BLaER1 (cell line): ENCODE results near the gene GPLD1.

Source experiments
- H3K27ac ChIP-seq: shearing (Covaris generic); formaldehyde crosslinking; 2 replicates; pipeline ENCODE4 v1.8.1; 2022
- H3K27me3 ChIP-seq: shearing (Covaris generic); formaldehyde crosslinking; 2 replicates; pipeline ENCODE4 v1.8.1; 2022
- H3K36me3 ChIP-seq: shearing (Covaris generic); formaldehyde crosslinking; 2 replicates; pipeline ENCODE4 v1.8.1; 2022
- H3K4me1 ChIP-seq: shearing (Covaris generic); formaldehyde crosslinking; 2 replicates; pipeline ENCODE4 v1.8.1; 2022
- H3K4me2 ChIP-seq: shearing (Covaris generic); formaldehyde crosslinking; 2 replicates; pipeline ENCODE4 v1.8.1; 2022
- H3K4me3 ChIP-seq: shearing (Covaris generic); formaldehyde crosslinking; 2 replicates; pipeline ENCODE4 v1.8.1; 2022
- H3K9ac ChIP-seq: shearing (Covaris generic); formaldehyde crosslinking; 2 replicates; pipeline ENCODE4 v1.8.1; 2022
- H3K9me3 ChIP-seq: shearing (Covaris generic); formaldehyde crosslinking; 2 replicates; pipeline ENCODE4 v1.8.1; 2022
- H4K20me1 ChIP-seq: shearing (Covaris generic); formaldehyde crosslinking; 2 replicates; pipeline ENCODE4 v1.8.1; 2022
- Cebpa-rat ChIP-seq: shearing (Covaris generic); IDR thresholded peaks from 2 replicates; pipeline ENCODE4 v1.8.1; 2022

The GPLD1 gene

DNA sequence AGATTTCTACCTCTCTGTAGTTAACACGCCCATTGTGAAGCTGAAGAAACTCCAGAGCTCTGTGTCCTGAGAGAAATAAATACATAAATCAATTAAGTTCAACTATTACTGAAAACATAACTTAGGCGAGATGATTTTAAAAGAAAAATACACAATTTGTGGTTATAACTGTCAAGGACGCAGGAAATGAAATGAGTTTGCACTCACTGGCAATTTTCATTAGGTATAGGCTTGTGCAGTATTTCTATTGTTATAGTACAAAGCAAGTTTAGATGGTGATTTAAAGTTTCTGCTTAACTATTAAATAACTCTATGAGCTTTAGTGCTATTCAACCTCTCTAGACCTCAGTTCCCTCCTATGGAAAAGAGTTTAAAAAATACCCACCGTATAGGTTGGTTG, 3.3 kb downstream of the GPLD1 start:
- TF ChIP-seq Cebpa-rat: no peak
- Histone ChIP-seq H3K9me3 (no peaks in the 10 kb centered on the region), H3K9ac (no peak overlapping the region), H3K27me3 (no peaks in the 10 kb centered on the region), H3K4me3 (no peak overlapping the region), H3K4me1 (no peaks in the 10 kb centered on the region), H3K27ac (no peak overlapping the region), H3K4me2 (no peak overlapping the region), H3K36me3 (no peaks in the 10 kb centered on the region), H4K20me1 (no peaks in the 10 kb centered on the region)

DNA sequence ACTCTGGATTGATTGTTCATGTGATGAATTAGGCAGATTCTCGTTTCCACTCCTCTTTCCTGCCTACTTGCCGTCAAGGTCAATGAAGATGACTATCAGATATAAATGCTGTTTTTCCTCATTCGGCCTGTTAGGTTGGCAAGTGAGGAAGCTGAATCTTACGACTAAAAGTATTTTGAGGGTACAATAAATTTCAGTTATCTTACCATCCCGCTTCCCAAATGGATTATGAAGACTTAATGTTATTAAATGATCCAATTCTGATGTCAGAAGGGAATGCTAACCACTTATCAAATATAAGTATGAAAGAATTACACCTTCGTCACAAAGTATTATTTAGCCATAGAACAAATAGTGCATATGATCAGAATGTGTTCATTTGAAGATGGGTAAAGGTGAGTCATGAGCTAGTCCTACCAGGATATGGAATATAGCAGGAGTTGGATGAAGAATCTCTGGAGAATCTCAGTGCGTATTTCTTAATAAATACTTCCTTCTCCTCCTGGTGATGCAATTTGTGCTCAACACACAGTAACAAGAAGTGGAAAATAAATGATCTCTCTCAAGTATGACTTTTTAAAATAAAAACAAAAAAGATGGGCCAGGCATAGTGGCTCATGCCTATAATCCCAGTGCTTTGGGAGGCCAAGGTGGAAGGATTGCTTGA, 4.6 kb downstream of the GPLD1 start:
- no peaks in the 10 kb centered on the region for H4K20me1 ChIP-seq
- H3K36me3 ChIP-seq: no peaks in the 10 kb centered on the region
- H3K4me1 ChIP-seq: no peaks in the 10 kb centered on the region
- TF ChIP-seq Cebpa-rat: no peak
- H3K9me3 ChIP-seq: no peaks in the 10 kb centered on the region
- H3K27ac ChIP-seq: no peak overlapping the region
- H3K4me3 ChIP-seq: no peak overlapping the region
- H3K4me2 ChIP-seq: no peak overlapping the region
- H3K9ac ChIP-seq: no peak overlapping the region
- no peaks in the 10 kb centered on the region for H3K27me3 ChIP-seq

DNA sequence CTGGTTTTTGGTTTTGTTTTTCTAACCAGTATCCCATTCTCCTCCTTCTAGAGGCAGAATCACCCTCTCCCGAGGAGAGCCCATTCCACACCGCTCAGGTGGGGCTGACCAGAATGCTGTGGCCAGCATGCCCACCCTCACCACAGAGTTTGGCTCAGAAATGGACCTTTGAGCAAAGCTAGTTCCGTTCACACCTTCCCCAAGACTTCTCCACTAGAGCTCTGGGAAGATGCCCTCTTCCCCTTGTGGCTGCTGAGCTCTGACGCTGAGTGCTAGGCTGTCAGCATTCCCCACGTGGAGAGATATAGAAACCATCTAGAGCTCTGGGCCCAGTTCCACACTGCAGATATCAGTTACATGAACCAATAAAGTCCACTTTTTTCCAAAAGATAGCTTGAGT, 7.9 kb downstream of the GPLD1 start:
- no peaks in the 10 kb centered on the region for H3K9me3 ChIP-seq
- no peaks in the 10 kb centered on the region for H3K27me3 ChIP-seq
- no peak for TF ChIP-seq Cebpa-rat
- H3K4me2 ChIP-seq: no peak overlapping the region
- H3K4me1 ChIP-seq: no peaks in the 10 kb centered on the region
- no peak overlapping the region for H3K9ac ChIP-seq
- no peaks in the 10 kb centered on the region for H4K20me1 ChIP-seq
- H3K36me3 ChIP-seq: no peaks in the 10 kb centered on the region
- no peak overlapping the region for H3K27ac ChIP-seq
- H3K4me3 ChIP-seq: no peak overlapping the region

DNA sequence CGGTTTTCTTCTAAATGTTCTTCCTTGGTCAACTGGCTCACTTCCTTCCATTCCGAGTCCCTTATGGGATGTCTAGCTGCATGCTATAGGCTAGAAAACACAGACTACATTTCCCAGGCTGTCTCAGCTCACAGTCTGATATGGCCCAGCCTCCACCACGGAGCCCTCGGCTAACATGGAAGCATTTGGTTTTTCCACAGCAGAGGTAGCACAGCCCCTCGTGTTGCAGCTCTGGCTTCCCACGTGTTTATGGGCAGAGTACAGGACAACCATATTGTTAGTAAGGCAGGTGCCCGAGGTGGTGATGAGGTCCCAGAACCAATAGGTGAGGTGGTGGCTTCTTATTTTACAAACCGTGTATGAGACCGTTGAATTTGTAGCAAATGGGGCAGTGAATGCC, 8.7 kb downstream of the GPLD1 start:
- Histone ChIP-seq H3K4me3 (no peak overlapping the region), H3K27ac (no peak overlapping the region), H3K9me3 (no peaks in the 10 kb centered on the region), H3K27me3 (no peaks in the 10 kb centered on the region), H4K20me1 (no peaks in the 10 kb centered on the region), H3K4me1 (no peaks in the 10 kb centered on the region), H3K9ac (no peak overlapping the region), H3K4me2 (no peak overlapping the region), H3K36me3 (no peaks in the 10 kb centered on the region)
- TF ChIP-seq Cebpa-rat: no peak

DNA sequence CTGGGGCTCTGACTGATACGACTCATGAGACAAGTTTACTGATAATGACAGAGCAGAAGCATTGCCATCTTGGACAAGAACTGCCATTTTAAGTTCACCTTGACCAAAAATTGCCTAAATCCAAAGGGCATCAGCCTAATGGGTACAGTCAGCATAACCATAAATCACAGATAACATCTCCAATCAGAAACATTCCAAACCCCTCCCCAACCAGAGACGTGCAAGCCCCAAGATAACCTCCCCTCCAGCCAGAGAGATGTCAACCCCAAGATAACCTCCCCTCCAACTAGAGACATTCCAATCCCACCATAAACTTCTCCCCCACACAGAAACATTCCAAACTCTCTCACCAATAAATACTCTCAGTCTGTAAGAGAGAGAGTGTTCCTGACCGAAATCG, 10.5 kb downstream of the GPLD1 start:
- Histone ChIP-seq H4K20me1 (no peaks in the 10 kb centered on the region), H3K9ac (no peak overlapping the region), H3K4me2 (no peak overlapping the region), H3K27ac (no peak overlapping the region), H3K4me3 (no peak overlapping the region), H3K36me3 (no peaks in the 10 kb centered on the region), H3K9me3 (no peaks in the 10 kb centered on the region), H3K4me1 (no peaks in the 10 kb centered on the region), H3K27me3 (no peaks in the 10 kb centered on the region)
- TF ChIP-seq Cebpa-rat: no peak

DNA sequence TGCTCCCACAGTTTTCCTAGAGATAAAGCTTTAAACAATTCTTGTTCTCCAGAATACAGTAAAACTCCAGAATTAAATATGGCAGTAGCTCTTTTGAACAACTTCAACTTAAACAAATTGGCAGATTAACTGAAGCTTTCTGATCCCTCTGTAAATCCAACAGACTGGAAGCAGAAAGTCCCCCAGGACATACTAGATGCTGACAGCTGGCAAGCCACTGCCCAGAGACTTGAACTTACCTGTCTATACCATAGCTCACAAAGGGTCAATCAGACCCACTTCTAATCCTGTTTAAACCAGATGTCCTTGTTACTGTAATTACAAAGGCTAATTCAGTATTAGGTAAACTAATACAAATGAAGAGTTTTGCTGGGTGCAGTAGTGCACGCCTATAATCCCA, 12.3 kb downstream of the GPLD1 start:
- Histone ChIP-seq H3K4me3 (no peak overlapping the region), H3K4me1 (no peaks in the 10 kb centered on the region), H3K4me2 (no peak overlapping the region), H4K20me1 (no peaks in the 10 kb centered on the region), H3K27me3 (no peaks in the 10 kb centered on the region), H3K27ac (no peak overlapping the region), H3K9me3 (no peaks in the 10 kb centered on the region), H3K36me3 (no peaks in the 10 kb centered on the region), H3K9ac (no peak overlapping the region)
- no peak for TF ChIP-seq Cebpa-rat

DNA sequence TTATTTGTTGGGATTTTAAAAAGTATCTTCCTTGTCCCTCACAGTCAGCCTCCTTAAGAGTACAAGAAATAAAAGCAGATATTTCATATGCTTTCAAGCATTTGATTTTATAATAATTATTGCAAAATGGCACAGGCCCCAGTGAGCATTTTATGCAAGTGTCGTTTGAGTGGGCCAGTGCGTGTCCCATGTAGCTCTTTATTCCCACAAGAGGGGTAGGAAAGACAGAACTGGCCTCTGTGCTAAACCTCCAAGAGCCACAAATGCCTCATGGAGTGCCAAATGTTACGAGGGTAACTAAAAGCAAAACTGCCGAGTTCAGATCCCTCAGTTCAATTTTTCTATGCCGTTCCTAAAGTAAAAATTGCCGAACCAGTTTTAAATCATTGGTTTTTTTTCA, 12.7 kb downstream of the GPLD1 start:
- Histone ChIP-seq H3K9me3 (no peaks in the 10 kb centered on the region), H4K20me1 (no peaks in the 10 kb centered on the region), H3K4me2 (no peak overlapping the region), H3K4me1 (no peaks in the 10 kb centered on the region), H3K4me3 (no peak overlapping the region), H3K36me3 (no peaks in the 10 kb centered on the region), H3K27me3 (no peaks in the 10 kb centered on the region), H3K27ac (no peak overlapping the region), H3K9ac (no peak overlapping the region)
- TF ChIP-seq Cebpa-rat: no peak

DNA sequence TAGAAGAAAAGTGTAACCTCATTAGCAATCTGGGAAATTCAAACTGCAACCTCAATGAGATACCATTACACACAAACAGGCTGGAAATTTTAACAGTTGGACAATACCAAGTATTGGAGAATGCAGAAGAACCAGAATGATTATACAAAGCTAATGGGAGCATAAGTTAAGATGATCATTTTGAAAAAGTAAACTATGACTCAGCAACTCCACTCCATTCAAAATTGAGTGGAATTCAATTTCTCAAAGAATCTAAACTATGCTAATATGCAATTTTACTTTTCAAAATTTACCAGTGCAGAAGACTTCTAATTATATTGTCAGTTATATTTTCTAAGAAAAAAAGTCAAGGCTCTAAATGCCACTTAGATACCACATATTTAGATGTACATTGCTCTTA, 17.2 kb downstream of the GPLD1 start:
- no peaks in the 10 kb centered on the region for H3K4me1 ChIP-seq
- no peak overlapping the region for H3K27ac ChIP-seq
- no peak overlapping the region for H3K4me3 ChIP-seq
- no peaks in the 10 kb centered on the region for H3K36me3 ChIP-seq
- no peaks in the 10 kb centered on the region for H4K20me1 ChIP-seq
- H3K27me3 ChIP-seq: no peaks in the 10 kb centered on the region
- no peak for TF ChIP-seq Cebpa-rat
- H3K4me2 ChIP-seq: no peak overlapping the region
- no peak overlapping the region for H3K9ac ChIP-seq
- H3K9me3 ChIP-seq: no peaks in the 10 kb centered on the region

DNA sequence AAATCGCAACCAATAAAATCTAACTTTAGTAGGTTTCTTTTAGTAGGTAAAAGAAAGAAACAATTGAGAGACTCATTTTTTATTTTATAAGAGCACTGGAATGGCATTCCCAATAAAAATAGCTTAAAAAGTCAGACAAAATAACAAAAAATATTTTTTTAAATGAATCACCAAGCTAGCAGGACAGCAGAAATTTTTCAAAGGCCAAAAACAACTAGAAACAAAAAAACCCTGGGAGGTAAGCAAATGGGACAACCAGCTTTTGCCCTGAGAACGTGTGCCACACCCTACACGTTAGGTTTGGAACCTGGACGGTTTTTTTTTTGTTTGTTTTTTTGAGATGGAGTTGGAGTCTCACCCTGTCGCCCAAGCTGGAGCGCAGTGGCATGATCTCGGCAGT, 19.6 kb downstream of the GPLD1 start:
- Histone ChIP-seq H3K9me3 (no peaks in the 10 kb centered on the region), H3K27me3 (no peaks in the 10 kb centered on the region), H4K20me1 (no peaks in the 10 kb centered on the region), H3K4me3 (no peak overlapping the region), H3K9ac (no peak overlapping the region), H3K27ac (no peak overlapping the region), H3K4me1 (no peaks in the 10 kb centered on the region), H3K4me2 (no peak overlapping the region), H3K36me3 (no peaks in the 10 kb centered on the region)
- TF ChIP-seq Cebpa-rat: no peak

DNA sequence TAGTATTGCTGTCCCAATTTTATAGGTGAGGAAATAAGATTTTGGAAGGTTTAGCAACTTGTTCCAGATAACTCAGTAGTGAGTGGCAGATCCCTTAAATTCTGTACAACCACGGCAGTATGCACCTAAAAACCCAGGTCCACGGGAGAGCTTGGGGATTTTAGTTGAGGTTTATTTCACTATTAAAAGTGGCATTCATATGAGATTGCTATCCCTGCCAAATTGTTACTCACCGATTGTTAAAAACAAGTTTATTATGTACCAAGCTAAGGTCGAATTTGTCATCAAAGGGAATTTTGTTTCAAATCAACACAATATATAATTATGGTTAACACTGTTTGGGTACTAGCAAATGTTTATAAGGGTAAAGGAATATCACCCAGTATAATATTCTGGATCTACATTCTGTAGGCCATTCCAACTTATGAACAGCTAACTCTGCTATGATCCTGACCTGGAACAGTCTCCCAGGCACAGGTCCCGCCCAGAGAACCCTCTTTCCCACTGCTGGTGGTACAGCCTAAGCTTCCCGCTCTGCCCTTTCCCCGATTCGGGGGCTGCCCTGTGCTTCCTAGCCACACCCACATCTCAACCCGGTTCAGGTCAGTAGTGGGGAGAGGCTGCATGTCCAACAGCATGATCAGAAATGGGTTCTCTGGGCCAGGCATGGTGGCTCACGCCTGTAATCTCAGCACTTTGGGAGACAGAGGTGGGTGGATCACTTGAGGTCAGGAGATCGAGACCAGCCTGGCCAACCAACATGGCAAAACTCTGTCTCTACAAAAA, 24.9 kb downstream of the GPLD1 start:
- TF ChIP-seq Cebpa-rat: no peak
- Histone ChIP-seq H3K4me1 (no peaks in the 10 kb centered on the region), H3K27ac (no peak overlapping the region), H3K4me2 (no peak overlapping the region), H3K36me3 (no peaks in the 10 kb centered on the region), H3K9me3 (no peaks in the 10 kb centered on the region), H3K9ac (no peak overlapping the region), H4K20me1 (no peaks in the 10 kb centered on the region), H3K4me3 (no peak overlapping the region), H3K27me3 (no peaks in the 10 kb centered on the region)
